GM04504 (cell line): ENCODE results near the gene THSD7B.
"Not testable (repeated sequence)": the region's sequence is repeated elsewhere in the genome, so short reads cannot be mapped to it uniquely, and the experiment has no call there.

ENCODE experiments used
- DNase-seq: peaks from one replicate; pipeline ENCODE4 v3.0.0-alpha.2; 2012; ENCODE audit warnings: low read depth

THSD7B gene

GRCh38 chr2:137252934-137253333 is 487.6 kb downstream of the THSD7B start:
- no peak for DNase-seq

- no peak for DNase-seq
Observed at GRCh38 chr2:137254052-137254451, 488.7 kb downstream of the THSD7B start.

- no peak for DNase-seq
Observed at GRCh38 chr2:137255345-137255744, 490.0 kb downstream of the THSD7B start.

GRCh38 chr2:137255990-137256389 is 490.6 kb downstream of the THSD7B start:
- DNase-seq = no peak

GRCh38 chr2:137261881-137262585 is 496.7 kb downstream of the THSD7B start:
- DNase-seq = no peak

- no peak for DNase-seq
Observed at GRCh38 chr2:137262594-137262993, 497.2 kb downstream of the THSD7B start.

GRCh38 chr2:137287913-137288639 is 522.7 kb downstream of the THSD7B start:
- no peak for DNase-seq

GRCh38 chr2:137291836-137292570 is 526.7 kb downstream of the THSD7B start:
- no peak for DNase-seq

GRCh38 chr2:137298377-137298776 is 533.0 kb downstream of the THSD7B start:
- DNase-seq = no peak

GRCh38 chr2:137300987-137301386 is 535.6 kb downstream of the THSD7B start:
- DNase-seq = no peak

- DNase-seq = no peak
Observed at GRCh38 chr2:137302957-137303356, 537.6 kb downstream of the THSD7B start.

- DNase-seq = no peak
Observed at GRCh38 chr2:137316075-137316474, 550.7 kb downstream of the THSD7B start.

GRCh38 chr2:137321566-137321965 is 556.2 kb downstream of the THSD7B start:
- no peak for DNase-seq

GRCh38 chr2:137331562-137331961 is 566.2 kb downstream of the THSD7B start:
- not testable (repeated sequence) for DNase-seq

GRCh38 chr2:137333386-137334165 is 568.2 kb downstream of the THSD7B start:
- no peak for DNase-seq

GRCh38 chr2:137336067-137336466 is 570.7 kb downstream of the THSD7B start:
- DNase-seq = no peak

GRCh38 chr2:137339051-137339450 is 573.7 kb downstream of the THSD7B start:
- DNase-seq = no peak

- DNase-seq = no peak
Observed at GRCh38 chr2:137345994-137346393, 580.6 kb downstream of the THSD7B start.

- no peak for DNase-seq
Observed at GRCh38 chr2:137348301-137348700, 583.0 kb downstream of the THSD7B start.

- DNase-seq = no peak
Observed at GRCh38 chr2:137357634-137358033, 592.3 kb downstream of the THSD7B start.

- DNase-seq = no peak
Observed at GRCh38 chr2:137367361-137367760, 602.0 kb downstream of the THSD7B start.

GRCh38 chr2:137369106-137369505 is 603.8 kb downstream of the THSD7B start:
- no peak for DNase-seq
